GM18909 (cell line): ENCODE measurements around the gene SLC12A5.

Source experiments
- ATAC-seq: cut with Tn5 transposase; IDR thresholded peaks from one replicate; pipeline ENCODE4 v1.9.1; 2021; ENCODE audit warnings: mild to moderate bottlenecking; ENCODE audit not compliant: unreplicated experiment, poor library complexity

Gene SLC12A5

DNA sequence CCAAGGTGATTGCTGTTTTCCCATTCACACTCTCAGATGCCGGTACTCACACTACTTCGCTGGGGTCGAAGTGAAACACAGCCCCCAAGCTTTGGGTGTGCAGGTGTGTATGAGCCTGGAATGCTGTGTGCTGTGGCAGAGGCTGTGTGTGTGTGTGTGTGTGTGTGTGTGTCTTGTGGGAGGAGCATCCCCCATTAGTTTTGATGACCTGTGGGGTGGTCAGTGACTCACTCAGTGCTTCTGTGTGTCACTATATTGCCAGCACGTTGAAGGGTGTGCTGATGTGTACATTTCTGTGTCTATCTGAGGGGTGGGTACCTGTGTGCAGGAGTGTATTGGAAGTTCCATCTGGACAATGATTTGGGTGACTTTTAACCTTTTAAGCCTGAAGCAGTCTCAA lies 5.0 kb upstream of the SLC12A5 start:
- ATAC-seq: no peak

DNA sequence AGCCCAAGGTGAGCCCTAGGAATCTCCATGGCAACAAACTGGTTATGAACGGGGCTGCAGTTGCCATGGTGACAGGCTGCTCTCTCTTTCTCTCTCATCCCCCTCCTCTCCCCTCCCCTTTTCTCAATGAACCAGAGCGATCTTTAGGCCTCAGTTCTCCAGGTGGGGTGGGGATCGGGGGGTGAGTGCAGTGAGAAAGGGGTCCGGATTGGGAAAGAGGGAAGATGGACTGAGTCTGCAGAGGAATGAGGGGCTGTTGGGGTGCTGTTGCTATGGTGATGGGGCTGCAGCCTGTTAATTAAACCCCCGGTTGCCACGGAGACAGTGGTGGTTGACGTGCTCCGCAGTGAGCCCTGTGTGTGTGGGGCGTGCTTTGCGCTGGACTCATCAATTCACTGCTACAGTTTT lies 3.6 kb upstream of the SLC12A5 start:
- no peak for ATAC-seq

DNA sequence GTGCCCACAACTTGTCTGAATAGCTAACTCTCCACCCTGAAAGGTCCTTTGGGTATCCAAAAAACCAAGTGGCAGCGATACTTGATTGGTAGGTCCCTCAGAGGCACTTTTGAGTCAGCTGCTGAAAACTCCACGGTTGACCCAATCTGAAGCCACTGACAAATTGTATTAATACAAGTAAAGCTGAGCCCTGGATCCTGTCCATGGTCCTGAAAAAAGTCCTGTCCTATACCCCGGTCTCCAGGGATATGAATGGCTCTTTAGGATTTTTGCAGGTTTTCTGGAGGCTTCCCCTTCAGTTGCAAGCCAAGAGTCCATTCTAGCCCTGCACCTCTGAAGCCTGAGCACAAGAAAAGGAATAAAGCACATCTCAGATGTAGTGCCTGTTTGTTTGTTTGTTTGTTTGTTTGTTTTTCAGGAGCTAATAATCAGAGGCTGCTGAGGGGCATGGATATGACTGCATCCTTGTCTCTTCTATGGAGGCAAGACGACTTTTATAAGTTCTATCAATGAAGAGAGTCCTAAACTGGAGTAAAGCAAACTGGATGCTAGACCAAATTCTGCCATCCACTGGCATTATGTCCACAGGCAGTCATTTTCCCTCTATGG lies 1.7 kb upstream of the SLC12A5 start:
- no peak for ATAC-seq

DNA sequence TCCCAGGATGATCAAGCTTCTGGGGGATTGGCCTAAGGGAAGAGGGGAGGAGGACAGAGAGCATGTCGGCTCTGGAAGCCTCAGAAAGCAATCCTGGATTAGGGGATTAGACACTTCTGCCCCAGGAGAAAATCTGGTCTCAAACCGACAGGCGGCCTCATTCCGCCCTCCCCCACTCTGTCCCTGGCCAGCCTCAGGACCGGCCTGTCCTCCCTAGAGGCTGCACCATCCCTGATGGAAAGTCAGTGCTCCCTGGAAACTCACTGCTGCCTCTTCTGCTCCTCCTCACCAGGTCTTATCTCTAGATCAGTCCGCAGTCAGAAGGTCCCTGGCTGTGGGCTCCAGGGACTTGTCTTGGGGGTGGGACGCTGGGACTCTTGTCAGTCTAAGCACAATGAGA lies 905 bp upstream of the SLC12A5 start:
- ATAC-seq: no peak

DNA sequence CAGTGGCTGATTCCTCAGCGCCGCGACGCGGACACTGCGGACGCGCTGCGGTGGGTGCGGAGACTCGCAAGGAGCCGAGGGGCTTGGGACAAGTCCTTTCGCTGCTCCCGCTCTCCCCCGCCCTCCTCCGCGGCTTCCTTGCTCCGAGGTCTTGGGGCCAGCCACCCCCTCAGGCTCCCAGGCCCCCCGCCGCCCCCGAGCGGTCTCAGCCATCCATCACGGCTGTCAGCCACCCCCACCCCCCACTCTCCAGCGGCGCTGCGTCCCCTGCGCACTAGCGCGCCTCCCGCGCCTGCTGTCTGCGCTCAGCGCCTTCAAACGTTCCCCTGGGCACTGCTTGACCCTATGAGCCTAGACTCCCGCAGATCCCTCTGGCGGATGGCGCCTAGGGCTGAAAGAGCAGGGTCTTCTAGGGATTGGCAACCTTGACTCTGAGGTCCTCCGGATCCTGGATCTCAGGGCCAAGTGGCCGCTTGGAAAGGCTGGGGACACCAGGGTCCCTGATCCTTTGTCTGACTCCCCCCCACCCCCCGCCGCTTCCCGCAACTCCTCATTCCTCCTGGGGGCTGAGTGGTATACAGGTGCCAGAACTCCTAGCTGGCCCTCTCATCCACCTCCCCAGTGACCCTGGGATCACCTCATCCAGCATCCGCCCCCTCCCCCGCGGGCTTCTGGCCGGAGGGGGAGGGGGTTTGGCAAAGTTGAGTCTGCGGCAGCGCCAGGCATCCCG lies 1.4 kb downstream of the SLC12A5 start:
- ATAC-seq: no peak

DNA sequence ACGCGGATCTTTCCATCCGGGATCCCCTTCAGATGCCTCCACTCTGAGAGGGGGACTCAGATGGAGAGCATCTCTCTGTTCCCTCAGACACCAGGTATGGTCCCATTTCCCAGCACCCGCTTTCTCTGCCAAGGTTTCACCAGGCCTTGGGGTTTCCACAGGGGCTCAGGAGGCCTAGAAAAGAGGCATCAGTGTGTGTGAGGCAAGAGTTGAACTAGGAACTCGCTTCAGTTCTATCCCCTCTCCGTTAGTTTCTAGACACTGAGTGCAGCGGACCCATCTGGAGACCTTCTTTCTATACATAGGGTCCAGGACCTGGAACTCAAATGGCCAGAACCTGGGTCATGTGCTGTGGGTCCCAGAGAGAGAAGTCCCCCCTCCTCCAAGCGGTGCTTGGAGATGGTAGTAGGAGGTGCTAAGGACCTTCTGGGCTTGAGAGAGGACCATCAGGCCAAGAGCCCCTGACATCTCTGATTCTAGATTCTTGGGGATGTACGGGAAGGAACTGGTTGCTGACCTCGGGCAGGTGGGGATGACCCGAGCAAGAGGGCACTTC lies 2.1 kb downstream of the SLC12A5 start:
- ATAC-seq: no peak

DNA sequence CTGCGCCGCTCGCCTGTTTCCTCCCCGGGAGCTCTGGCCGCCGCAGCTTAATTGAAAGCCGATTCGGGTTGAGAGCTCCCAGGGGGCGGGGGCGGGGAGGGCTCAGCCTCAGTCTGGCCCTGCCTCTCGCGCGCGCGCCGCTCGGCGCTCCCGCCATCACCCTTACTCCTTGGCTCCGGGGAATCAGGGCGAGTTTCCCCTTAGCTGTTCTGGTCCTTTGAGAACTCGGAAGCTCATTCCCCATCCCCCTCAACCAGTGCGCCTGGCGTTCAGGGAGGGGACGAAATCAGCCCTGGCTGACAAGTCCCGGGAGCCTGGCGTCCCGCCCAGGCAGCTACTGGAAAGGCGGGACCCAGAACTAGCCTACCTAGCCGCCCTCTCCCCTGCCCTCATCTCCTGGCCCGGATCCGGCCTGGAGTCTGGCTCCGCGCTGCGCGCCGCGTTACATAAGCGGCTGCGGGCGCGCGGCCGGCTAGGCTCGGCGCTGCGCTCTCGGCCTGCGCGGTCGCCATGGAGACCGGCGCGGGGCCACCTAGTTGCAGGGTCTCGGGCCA lies 2.8 kb downstream of the SLC12A5 start:
- no peak for ATAC-seq

DNA sequence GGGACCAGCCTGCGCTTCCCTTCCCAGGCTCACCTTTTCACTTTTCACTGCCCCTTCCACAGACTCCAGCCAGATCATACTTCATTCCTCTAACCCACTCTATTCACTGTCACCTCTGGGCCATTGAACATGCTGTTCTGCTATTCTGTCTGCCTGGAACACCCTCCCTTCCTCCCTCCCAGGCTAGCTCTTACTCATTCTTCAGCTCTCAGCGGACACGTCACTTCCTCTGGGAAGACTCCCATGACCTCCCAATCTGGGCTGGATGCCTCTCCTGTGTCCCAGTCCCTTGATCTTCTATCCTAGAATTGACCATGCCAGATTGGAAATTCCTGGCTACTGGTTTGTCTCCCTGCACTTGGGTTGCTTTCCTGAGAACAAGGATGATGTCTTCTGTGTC lies 5.0 kb downstream of the SLC12A5 start:
- ATAC-seq: no peak

DNA sequence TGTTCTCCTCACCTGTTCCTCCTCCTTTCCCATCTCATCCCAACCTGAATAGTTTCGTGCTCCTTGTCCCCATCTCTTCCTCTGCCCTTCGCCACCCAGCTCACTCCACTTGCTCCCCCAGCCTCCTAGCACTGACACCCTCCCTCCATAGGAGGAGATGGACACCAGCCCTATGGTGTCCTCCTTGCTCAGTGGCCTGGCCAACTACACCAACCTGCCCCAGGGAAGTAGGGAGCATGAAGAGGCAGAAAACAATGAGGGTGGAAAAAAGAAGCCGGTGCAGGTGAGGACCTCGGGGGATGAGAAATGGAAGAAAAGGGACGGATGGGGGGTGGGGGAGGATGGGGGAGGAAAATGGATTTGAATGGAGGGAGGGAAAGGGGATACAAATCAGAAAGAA lies 6.2 kb downstream of the SLC12A5 start:
- no peak for ATAC-seq

DNA sequence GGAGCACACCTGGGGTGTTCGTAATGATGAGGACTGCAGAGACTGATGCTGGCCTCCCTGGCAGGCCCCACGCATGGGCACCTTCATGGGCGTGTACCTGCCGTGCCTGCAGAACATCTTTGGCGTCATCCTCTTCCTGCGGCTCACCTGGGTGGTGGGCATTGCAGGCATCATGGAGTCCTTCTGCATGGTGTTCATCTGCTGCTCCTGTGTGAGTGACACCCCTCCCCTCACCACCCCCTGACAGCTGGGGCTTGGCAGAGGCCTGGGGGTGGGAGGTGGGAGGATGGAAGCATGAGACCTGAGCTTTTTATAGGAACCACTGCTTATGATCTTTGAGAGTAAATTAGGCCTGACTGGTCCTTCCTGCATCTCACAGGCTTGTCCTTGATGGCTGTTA lies 6.7 kb downstream of the SLC12A5 start:
- no peak for ATAC-seq

DNA sequence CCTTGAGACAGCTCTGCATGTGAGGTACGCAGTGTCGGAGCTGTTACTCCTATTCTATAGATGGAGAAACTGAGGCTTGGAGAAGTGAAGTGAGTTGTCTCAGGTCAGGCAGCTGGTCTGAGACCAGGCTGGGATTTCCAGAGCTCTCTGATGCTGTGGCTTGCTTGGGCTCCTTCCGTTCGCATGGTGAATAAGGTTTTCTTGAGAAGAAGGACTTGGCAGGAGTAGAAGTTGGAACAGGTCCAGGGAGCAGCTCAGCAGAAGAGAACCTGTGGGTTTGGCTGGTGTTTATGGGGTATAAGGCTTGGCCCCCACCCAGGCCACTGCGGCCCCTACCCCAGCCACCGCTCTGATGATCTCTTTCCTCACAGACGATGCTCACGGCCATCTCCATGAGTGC lies 7.4 kb downstream of the SLC12A5 start:
- no peak for ATAC-seq

DNA sequence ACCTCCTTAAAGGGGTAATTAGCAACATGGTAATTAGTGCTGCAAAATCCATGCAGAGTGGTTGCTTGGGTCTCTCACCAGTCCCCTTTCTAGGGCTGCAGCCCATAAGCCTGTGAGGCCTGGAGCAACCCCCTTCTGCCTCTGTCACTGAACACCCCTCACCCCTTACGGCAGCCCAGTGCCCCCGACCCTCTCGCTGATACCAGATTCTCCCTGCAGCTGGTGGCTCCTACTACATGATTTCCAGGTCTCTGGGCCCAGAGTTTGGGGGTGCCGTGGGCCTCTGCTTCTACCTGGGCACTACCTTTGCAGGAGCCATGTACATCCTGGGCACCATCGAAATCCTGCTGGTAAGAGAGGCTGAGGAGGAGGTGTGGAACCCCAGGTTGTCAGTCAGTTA lies 8.0 kb downstream of the SLC12A5 start:
- ATAC-seq: no peak

DNA sequence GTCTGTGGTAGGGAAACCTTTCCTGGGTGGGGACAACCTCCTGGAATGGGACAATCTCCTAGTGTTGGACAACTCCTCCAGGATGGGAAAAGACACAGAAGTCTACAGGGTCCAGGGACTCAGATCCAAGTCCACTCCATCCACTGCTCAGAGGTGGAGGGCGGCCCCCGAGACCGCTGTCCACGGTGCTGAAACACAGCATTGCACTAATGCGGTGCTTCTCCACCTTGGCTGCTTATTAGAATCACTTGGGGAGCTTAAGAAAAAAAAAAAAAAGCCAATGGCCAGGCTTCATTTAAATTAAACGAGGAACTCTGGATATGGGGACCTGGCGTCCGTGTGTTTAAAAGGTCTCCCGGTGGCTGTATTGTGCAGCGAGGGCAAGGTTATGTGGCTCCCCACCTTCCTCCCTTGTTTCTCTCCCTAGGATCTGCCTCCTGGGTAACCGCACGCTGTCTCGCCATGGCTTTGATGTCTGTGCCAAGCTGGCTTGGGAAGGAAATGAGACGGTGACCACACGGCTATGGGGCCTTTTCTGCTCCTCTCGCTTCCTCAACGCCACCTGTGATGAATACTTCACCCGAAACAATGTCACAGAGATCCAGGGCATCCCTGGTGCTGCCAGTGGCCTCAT lies 12.0 kb downstream of the SLC12A5 start:
- no peak for ATAC-seq

DNA sequence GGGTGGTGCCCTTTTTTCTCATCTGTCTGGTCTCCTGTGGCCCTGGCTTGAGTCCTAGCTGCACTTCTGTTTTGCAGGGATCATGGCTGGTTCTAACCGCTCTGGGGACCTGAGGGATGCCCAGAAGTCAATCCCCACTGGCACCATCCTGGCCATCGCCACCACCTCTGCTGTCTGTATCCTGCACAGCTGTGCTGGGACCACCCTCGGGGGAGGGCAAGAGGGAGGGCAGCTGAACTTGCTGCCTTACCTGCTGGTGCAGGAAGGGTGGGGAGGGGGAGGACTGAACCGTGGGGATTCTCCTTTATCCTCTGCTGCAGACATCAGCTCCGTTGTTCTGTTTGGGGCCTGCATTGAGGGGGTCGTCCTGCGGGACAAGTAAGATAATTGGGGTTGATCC lies 14.5 kb downstream of the SLC12A5 start:
- no peak for ATAC-seq

DNA sequence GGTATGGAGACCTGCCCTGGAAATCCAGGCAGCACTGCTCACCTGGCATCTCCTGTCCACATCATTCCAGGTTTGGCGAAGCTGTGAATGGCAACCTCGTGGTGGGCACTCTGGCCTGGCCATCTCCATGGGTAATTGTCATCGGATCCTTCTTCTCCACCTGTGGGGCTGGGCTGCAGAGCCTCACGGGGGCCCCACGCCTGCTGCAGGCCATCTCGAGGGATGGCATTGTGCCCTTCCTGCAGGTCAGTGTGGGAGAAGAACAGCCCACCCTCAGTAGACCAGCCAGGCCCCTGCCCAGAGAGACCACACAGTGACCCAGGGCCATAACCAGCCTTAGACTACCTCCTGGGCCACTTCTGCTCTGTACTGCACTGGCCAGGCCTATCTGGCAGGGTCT lies 15.9 kb downstream of the SLC12A5 start:
- ATAC-seq: no peak

DNA sequence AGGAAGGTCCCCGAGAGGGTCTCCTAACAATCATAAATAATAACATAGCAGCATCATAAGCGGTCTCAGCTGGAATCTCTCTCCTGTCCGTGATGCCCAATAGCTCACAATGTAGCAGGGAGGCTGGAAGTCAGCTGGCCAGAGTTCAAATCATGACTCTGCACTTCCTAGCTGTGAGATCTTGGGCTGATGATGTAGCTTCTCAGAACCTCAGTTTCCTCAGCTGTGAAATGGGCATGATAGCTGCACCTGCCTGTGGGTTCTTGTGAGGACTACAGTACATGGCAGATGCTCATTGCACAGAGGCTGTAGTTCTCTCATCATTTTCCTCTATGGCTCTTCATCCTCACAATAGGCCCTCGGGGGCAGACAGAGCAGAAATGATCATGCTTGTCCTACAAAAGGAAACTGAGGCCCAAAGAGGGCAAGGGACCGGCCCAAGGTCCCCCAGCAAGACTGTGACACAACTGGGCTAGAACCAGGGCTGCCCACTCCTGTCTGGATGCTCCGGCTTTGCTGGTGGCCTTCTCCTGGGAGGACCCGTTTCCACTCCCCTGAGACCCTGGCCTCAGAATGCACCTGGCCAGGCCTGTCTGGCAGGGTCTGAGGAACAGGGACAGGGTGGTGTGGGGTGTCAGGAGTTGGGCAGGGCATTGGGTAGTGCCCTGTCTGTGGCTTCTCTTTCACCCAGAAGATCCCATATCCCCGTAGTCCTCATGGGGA lies 17.7 kb downstream of the SLC12A5 start:
- no peak for ATAC-seq

DNA sequence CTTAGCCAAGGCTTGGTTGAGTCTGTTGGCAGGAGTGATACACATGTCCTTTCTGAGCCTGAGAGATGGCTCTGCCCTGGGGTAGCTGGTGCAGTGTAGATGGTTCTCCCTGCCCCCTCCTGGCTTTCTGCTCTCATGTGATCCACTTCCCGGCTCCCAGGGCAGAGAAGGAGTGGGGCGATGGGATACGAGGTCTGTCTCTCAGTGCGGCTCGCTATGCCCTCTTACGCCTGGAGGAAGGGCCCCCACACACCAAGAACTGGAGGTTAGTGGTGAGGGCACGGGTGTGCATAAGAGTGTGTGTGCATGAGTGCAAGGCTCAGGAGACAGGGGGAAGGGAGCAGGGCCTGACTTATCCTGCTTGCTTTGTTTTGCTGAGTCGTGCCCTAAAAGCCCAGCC lies 18.8 kb downstream of the SLC12A5 start:
- ATAC-seq: no peak

DNA sequence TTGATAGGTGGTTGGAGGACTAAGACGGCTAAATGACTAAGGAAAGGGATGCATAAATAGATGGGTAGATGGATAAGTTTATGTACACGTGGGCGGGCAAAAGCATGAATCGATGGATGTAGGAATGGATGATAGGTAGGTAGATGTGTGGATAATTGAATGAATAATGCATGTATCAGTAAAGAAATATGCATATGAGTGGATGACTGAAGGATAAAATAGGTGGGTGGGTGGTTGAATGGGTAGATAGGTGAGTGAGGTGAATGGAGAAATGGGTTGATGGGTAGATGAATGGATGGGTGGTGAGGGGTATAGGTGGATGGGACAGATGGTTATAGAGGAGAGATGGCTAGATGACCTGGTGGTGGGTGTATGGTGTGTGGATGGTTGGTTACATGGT lies 20.2 kb downstream of the SLC12A5 start:
- ATAC-seq: no peak

DNA sequence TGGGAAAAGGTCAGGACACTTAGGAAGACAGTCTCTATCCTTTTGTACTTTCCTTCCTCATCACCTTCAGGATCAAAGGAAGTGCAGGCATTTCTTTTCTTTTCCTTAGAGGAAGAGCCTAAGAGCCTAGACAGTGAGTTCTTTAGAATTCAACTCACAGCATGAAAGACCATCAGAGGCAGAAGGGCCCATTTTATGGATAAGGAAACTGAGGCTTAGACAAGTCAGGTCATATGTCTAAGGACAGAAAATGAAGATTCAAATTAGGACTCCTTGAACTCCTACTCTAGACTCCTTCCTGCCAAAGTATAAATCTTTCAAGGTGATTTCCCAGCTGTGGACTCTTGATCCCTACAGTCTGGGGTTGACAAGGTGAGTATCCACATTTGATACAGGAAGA lies 20.8 kb downstream of the SLC12A5 start:
- no peak for ATAC-seq

DNA sequence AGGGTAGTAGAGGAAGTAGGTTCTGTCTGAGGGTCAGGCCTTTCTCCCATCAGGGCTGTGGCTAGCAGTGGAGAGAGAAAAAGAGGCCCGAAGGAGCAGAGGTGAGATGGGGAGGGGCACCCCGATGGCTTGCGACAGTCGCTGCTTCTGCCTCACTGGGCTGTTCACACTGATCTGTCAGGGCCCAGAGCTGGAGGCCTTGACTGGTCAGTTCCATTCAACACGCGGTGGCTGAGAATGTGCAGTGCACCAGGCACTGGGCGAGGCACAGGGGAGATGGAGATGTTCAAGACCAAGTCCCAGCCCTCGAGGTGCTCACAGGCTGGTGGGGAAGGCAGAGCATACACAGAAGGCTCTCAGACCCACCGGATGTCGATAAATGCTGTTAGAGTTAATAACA lies 21.4 kb downstream of the SLC12A5 start:
- ATAC-seq: no peak

DNA sequence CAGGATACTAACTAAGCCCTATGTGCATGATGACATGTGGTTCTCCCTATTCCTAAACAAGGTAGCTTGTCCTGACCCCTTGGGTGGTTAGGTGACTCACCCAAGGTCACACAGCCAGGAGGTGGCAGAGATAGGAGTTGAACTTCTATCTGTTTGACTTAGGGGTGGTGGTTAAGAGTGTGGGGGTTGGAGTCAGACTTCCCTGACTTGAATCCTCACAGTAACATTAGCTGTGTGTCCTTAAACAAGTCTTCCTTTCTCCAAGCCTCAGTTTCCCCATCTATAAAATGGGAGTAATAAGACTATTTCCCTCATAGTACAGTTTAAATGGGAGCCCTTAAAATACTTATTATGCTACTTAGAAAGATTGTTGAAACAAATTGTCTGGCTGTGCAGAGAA lies 21.9 kb downstream of the SLC12A5 start:
- no peak for ATAC-seq
